Thyroid gland (tissue), 4 donors: ENCODE results near the gene ARHGAP24.

Source experiments
- CTCF ChIP-seq, 6 experiments: fragments of 200-600 bp in 3 of 6; fragments of 450-650 bp in 3 of 6; sonication (generic) in 3 of 6; IDR thresholded peaks; one replicate each; pipeline ENCODE4 v1.5.1; 2016 to 2019; ENCODE audit warnings: antibody characterized with exemption in 6 of 6, mild to moderate bottlenecking in 2 of 6, inconsistent platforms in 1 of 6, moderate library complexity in 1 of 6
- POLR2A ChIP-seq, 2 donors: fragments of 450-650 bp; IDR thresholded peaks; one replicate each; pipeline ENCODE4 v1.6.1; 2017; ENCODE audit warnings: antibody characterized with exemption in 2 of 2, mild to moderate bottlenecking in 2 of 2, moderate library complexity in 1 of 2

- TF ChIP-seq CTCF (IDR thresholded peaks at IDR 0.05), result no peak
- no peak for TF ChIP-seq POLR2A (IDR thresholded peaks at IDR 0.05)
Observed at GRCh38 chr4:85707611-85708010, 232.7 kb downstream of the ARHGAP24 start.
